ENCODE results near the gene SLC44A3. TPM values are rescaled to one million over a fixed set of nuclear protein-coding genes. Genes with fewer than 3 reads are reported as not detected.

Gene SLC44A3
- polyA plus RNA-seq, 3 donors = not detected

GRCh38 chr1:94871031-94871430, 50.9 kb downstream of the SLC44A3 start:
- Histone ChIP-seq H3K9me3 (replicated peaks in 1 of 2; ENCODE audit: control insufficient read depth in 1 of 2, insufficient read depth in 1 of 2, low read length in 2 of 2) (no peaks in the 10 kb centered on the region), H2AFZ (ENCODE audit: insufficient read depth, low read depth, low read length, poor library complexity, severe bottlenecking) (no peak overlapping the region), H3K27ac (ENCODE audit: low read depth in 1 of 2, low read length in 2 of 2) (no peak overlapping the region), H3K4me1 (ENCODE audit: control insufficient read depth in 1 of 2, insufficient read depth in 2 of 2, low read length in 2 of 2) (no peaks in the 10 kb centered on the region), H3K4me3 (replicated peaks in 1 of 3; ENCODE audit: low read depth in 2 of 3, low read length in 3 of 3) (no peak overlapping the region), H3K9ac (ENCODE audit: insufficient read depth, low read length, poor library complexity, severe bottlenecking) (no peak overlapping the region), H3K27me3 (ENCODE audit: control insufficient read depth in 2 of 2, insufficient read depth in 2 of 2, low read length in 2 of 2) (no peaks in the 10 kb centered on the region), H3K79me2 (ENCODE audit: insufficient read depth, low read length) (no peaks in the 10 kb centered on the region), H3K4me2 (replicated peaks; ENCODE audit: extremely low read depth, low read length, poor library complexity, severe bottlenecking) (no peak overlapping the region), H3K36me3 (replicated peaks in 1 of 2; ENCODE audit: control insufficient read depth in 1 of 2, insufficient read depth in 2 of 2, low read length in 2 of 2) (no peaks in the 10 kb centered on the region), H4K20me1 (ENCODE audit: insufficient read depth, low read length) (no peaks in the 10 kb centered on the region)
- Mint-ChIP-seq H3K4me3 (no peak overlapping the region), H3K27ac (no peak overlapping the region), H3K9me3 (peaks cover 0 to 2% (median 0%) of the 10 kb centered on the region in 7 donors), H3K36me3 (no peaks in the 10 kb centered on the region), H3K4me1 (peaks cover 2% of the 10 kb centered on the region), H3K27me3 (ENCODE audit: low read depth in 3 of 3) (peaks cover 2 to 8% (median 3%) of the 10 kb centered on the region in 3 donors)
- intact Hi-C loops (cut with micrococcal nuclease) = no loop called here
- no peak for TF ChIP-seq CTCF (IDR thresholded peaks at IDR 0.05)
- DNase-seq = no peak
- 100% methylated on average over 1 of the region's 2 CpGs for WGBS (ENCODE audit: insufficient coverage)

- Histone ChIP-seq H3K9ac (ENCODE audit: insufficient read depth, low read length, poor library complexity, severe bottlenecking) (no peak overlapping the region), H3K4me3 (replicated peaks in 1 of 3; ENCODE audit: low read depth in 2 of 3, low read length in 3 of 3) (no peak overlapping the region), H3K36me3 (replicated peaks in 1 of 2; ENCODE audit: control insufficient read depth in 1 of 2, insufficient read depth in 2 of 2, low read length in 2 of 2) (no peaks in the 10 kb centered on the region), H3K27ac (ENCODE audit: low read depth in 1 of 2, low read length in 2 of 2) (no peak overlapping the region), H3K27me3 (ENCODE audit: control insufficient read depth in 2 of 2, insufficient read depth in 2 of 2, low read length in 2 of 2) (no peaks in the 10 kb centered on the region), H3K79me2 (ENCODE audit: insufficient read depth, low read length) (no peaks in the 10 kb centered on the region), H2AFZ (ENCODE audit: insufficient read depth, low read depth, low read length, poor library complexity, severe bottlenecking) (no peak overlapping the region), H3K4me1 (ENCODE audit: control insufficient read depth in 1 of 2, insufficient read depth in 2 of 2, low read length in 2 of 2) (no peaks in the 10 kb centered on the region), H3K9me3 (replicated peaks in 1 of 2; ENCODE audit: control insufficient read depth in 1 of 2, insufficient read depth in 1 of 2, low read length in 2 of 2) (no peaks in the 10 kb centered on the region), H3K4me2 (replicated peaks; ENCODE audit: extremely low read depth, low read length, poor library complexity, severe bottlenecking) (no peak overlapping the region), H4K20me1 (ENCODE audit: insufficient read depth, low read length) (no peaks in the 10 kb centered on the region)
- Mint-ChIP-seq H3K4me3 (no peak overlapping the region), H3K27ac (no peak overlapping the region), H3K27me3 (ENCODE audit: low read depth in 3 of 3) (peaks cover 6 to 8% (median 7%) of the 10 kb centered on the region in 3 donors), H3K36me3 (no peaks in the 10 kb centered on the region), H3K9me3 (peaks cover 0 to 4% (median 0%) of the 10 kb centered on the region in 7 donors), H3K4me1 (peaks cover 4% of the 10 kb centered on the region)
- no peak for DNase-seq
- TF ChIP-seq CTCF (IDR thresholded peaks at IDR 0.05) = no peak
- intact Hi-C loops (cut with micrococcal nuclease) = no loop called here
- 100% methylated on average over 1 of the region's 4 CpGs for WGBS (ENCODE audit: insufficient coverage)
Observed at GRCh38 chr1:94872771-94873495, 52.8 kb downstream of the SLC44A3 start.
